Measurements from ENCODE around the gene RGS12. TPM values are rescaled to one million over a fixed set of nuclear protein-coding genes. Genes with fewer than 3 reads are reported as not detected.

Gene RGS12
- total RNA-seq, 1 donor from 2014 or later = 59.5 TPM

DNA sequence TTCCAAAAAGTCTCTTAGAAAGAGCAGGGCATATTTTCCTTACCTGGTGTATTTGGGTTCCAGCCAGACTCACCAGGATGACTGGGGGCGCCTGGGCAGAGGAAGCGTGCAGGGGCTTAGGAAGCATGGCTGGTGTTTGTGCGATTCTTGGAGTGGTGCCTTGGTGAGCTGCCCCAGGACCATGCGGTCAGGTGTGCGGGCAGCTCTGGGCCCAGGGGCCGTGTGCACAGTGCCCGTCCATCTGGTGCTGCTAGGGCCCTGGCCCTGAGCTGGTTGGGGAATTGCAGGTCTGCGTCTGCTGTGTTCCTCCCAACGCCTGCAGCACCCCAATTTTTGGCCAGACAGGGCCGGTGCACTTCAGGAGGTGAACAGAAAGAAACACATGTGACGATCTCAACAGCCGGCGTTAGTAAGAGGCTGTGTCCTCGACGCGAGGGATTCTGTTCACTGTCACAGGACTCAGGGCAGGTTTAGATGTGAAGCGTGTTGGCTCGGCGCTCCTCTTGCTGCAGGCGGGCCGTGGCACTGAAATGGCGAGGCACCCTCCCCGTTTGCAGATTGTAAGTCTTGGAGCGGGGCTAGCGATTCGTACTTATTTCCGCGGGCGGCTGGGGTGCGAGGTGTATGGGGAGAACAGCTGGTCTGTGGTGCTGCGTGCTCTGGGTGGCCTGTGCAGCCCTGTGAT lies 15.2 kb downstream of the RGS12 start:
- no peak for ATAC-seq
- no peaks in the 10 kb centered on the region for H3K36me3 ChIP-seq

DNA sequence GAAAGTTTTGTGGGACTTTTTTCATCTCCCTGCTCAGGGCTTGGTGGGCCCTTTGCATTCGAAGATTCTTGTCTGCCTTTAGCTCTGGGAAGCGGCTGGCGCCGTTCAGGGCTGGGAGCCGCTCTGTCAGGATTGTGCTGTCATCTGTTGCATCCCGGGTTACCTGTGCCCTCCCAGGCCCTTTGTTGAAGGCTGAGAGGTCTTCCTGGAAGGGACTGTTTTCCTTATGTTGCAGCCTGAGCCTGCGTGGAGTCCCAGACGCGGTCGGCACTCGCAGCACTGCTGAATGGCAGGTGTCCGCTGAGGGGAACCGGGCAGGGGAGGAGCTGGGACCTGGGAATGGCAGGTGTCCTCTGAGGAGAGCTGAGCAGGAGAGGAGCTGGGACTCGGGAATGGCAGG lies 15.9 kb downstream of the RGS12 start:
- no peaks in the 10 kb centered on the region for H3K36me3 ChIP-seq
- TF ChIP-seq, protein P1, sequence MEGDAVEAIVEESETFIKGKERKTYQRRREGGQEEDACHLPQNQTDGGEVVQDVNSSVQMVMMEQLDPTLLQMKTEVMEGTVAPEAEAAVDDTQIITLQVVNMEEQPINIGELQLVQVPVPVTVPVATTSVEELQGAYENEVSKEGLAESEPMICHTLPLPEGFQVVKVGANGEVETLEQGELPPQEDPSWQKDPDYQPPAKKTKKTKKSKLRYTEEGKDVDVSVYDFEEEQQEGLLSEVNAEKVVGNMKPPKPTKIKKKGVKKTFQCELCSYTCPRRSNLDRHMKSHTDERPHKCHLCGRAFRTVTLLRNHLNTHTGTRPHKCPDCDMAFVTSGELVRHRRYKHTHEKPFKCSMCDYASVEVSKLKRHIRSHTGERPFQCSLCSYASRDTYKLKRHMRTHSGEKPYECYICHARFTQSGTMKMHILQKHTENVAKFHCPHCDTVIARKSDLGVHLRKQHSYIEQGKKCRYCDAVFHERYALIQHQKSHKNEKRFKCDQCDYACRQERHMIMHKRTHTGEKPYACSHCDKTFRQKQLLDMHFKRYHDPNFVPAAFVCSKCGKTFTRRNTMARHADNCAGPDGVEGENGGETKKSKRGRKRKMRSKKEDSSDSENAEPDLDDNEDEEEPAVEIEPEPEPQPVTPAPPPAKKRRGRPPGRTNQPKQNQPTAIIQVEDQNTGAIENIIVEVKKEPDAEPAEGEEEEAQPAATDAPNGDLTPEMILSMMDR (IDR thresholded peaks at IDR 0.05) = no peak
- no peak overlapping the region for H3K27ac ChIP-seq
- H3K4me1 ChIP-seq = peaks cover 27% of the 10 kb centered on the region
- no peaks in the 10 kb centered on the region for H3K27me3 ChIP-seq (ENCODE audit: low read depth)
- no peak for ATAC-seq
- intact Hi-C loops (cut with DNase I) = no loop called here
- peak; percentile 36 for DNase-seq
- no peak overlapping the region for H3K4me3 ChIP-seq
- no peaks in the 10 kb centered on the region for H3K9me3 ChIP-seq

More for the DNA sequence above, 15.2 kb downstream of the RGS12 start:
- Histone ChIP-seq H3K4me1 (peaks cover 27% of the 10 kb centered on the region), H3K9me3 (no peaks in the 10 kb centered on the region), H3K27me3 (ENCODE audit: low read depth) (no peaks in the 10 kb centered on the region), H3K27ac (no peak overlapping the region), H3K4me3 (no peak overlapping the region)
- intact Hi-C loops (cut with DNase I) = no loop called here
- DNase-seq = peak; percentile 31
- TF ChIP-seq, protein P1 (IDR thresholded peaks at IDR 0.05) = no peak

DNA sequence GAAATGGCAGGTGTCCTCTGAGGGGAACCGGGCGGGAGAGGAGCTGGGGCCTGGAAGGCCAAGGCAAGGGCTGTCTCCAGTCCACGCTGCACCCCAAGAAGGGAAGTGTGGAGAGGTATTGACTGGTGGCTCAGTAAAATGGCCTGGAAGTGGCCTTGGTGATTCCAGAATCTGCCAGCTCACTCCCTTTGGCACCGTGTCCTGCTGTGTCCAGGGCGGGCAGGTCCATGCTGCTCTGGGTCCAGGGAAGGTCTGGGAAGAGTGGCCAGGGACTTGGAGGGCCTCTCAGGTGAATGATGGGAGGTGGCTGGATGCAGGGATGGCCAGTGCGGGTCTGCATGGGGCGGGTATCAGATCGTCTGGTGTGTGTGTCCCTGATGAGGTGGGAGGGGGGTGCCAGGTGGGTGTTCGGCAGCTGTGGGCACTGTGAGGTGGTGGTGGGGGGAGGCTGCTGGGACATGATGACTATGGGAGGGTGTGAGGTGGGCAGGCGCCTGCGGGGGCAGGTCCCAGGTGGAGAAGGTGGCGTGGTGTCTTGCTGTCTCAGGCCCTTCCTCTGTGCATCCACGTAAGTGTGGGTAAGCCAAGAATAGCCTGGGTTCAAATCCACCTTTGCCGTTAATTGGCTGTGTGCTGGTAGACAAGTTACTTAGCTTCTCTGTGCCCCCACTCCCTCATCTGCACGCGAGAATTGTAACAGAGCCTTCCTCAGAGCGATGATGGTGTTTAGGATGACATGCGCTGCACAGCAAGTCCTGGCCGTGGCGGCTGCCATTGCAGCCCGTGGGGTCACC lies 17.7 kb downstream of the RGS12 start:
- no peaks in the 10 kb centered on the region for H3K9me3 ChIP-seq
- no peak overlapping the region for H3K4me3 ChIP-seq
- H3K27me3 ChIP-seq (ENCODE audit: low read depth) = no peaks in the 10 kb centered on the region
- peaks cover 15% of the 10 kb centered on the region for H3K4me1 ChIP-seq
- intact Hi-C loops (cut with DNase I) = no loop called here
- ATAC-seq (no peak), DNase-seq (no peak)
- H3K27ac ChIP-seq = no peak overlapping the region
- TF ChIP-seq, protein P1 (IDR thresholded peaks at IDR 0.05) = no peak
- no peaks in the 10 kb centered on the region for H3K36me3 ChIP-seq

DNA sequence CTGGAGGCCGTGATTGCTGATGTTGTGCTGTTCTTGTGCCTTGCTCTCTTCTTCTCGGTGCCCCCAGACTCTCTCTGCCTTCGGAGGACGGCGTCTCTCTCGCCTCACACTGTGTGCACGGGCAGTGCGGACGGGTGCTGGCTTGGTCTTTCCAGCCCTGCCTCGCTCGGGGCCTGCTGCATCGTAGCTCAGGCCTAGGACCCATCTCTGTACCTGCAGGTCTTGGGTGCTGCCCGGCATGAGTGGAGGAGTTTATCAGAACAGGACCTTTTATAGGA lies 18.2 kb downstream of the RGS12 start:
- H3K36me3 ChIP-seq = peaks cover 1% of the 10 kb centered on the region
- H3K4me1 ChIP-seq = peaks cover 10% of the 10 kb centered on the region
- DNase-seq (no peak), ATAC-seq (peak in 1 of 2 donors; percentile 12)
- intact Hi-C loops (cut with DNase I) = no loop called here
- TF ChIP-seq, protein P1 (IDR thresholded peaks at IDR 0.05) = no peak
- no peaks in the 10 kb centered on the region for H3K9me3 ChIP-seq
- no peaks in the 10 kb centered on the region for H3K27me3 ChIP-seq (ENCODE audit: low read depth)
- no peak overlapping the region for H3K27ac ChIP-seq
- no peak overlapping the region for H3K4me3 ChIP-seq

DNA sequence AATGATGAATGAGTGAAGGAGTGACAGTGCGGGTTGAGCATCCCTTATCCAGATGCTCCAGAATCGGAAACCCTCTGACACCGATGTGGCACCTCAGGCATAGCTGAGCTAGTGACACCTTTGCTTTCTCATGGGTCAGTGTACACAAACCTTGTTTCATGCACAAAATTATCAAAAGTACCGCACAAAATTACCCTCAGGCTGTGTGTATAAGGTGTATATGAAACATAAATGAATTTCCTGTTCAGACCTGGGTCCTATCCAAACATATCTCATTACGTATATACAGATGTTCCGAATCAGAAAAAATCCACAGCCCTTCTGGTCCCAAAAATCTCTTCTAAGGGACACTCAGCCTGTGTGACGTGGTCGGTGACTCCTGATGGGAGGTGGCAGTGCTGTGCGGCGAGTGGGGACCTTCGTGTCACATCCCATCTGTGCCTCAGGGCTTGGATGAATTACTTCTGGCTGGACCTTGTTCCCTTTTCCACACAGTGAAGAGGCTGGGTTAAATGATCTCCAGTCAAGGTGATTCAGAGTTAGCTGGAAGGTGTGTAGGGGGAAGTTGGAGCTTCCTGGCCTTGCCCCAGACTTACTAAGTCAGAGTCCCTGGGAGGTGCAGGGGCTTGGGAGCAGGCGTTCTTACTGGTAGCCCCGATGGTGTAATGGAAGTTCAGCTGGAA lies 18.8 kb downstream of the RGS12 start:
- no peak overlapping the region for H3K4me3 ChIP-seq
- H3K27me3 ChIP-seq (ENCODE audit: low read depth) = no peaks in the 10 kb centered on the region
- H3K27ac ChIP-seq = no peak overlapping the region
- H3K4me1 ChIP-seq = peaks cover 6% of the 10 kb centered on the region
- no peaks in the 10 kb centered on the region for H3K9me3 ChIP-seq
- peaks cover 7% of the 10 kb centered on the region for H3K36me3 ChIP-seq
- ATAC-seq (no peak), DNase-seq (no peak)
- TF ChIP-seq, protein P1 (IDR thresholded peaks at IDR 0.05) = no peak
- intact Hi-C loops (cut with DNase I) = no loop called here
